ENCODE results near the gene ZNF668. TPM values are rescaled to one million over a fixed set of nuclear protein-coding genes. Genes with fewer than 3 reads are reported as not detected.

Gene ZNF668
- total and polyA plus RNA-seq, 2 of the 13 experiments (the other 11 are each of a cell fraction or from before 2014, with no cell fraction given) = 3.8 to 9.8 TPM

- in situ Hi-C loops (cut with HindIII; ENCODE audit: extremely low pct_ligation_motif_present, low pct_unique_long_range_greater_than_20kb) (no loop called here), intact Hi-C loops (cut with micrococcal nuclease; ENCODE audit: unreplicated experiment) (no loop called here)
- Histone ChIP-seq H3K4me1 (ENCODE audit: insufficient read depth, low read length) (peaks cover 28% of the 10 kb centered on the region), H3K36me3 (replicated peaks in 1 of 2; ENCODE audit: control insufficient read depth in 1 of 2, insufficient read depth in 2 of 2, low read length in 2 of 2) (peaks cover 10 to 28% of the 10 kb centered on the region in 2 experiments), H3K27ac (ENCODE audit: extremely low read length, insufficient read depth, low read length) (peak overlapping the region; percentile 70), H2AFZ (ENCODE audit: low read length) (no peak overlapping the region), H3K4me2 (ENCODE audit: low read depth, low read length) (peak overlapping the region; percentile 89), H3K27me3 (ENCODE audit: control insufficient read depth in 1 of 2, insufficient read depth in 2 of 2, low read length in 2 of 2) (no peaks in the 10 kb centered on the region; a peak in 1 of 5 replicates), H3K9me3 (ENCODE audit: low read length) (no peaks in the 10 kb centered on the region), H3K4me3 (replicated peaks in 1 of 3; ENCODE audit: insufficient read depth in 1 of 3, low read depth in 2 of 3, low read length in 3 of 3) (peak overlapping the region; percentile 67 to 83 (median 81)), H3K79me2 (ENCODE audit: insufficient read depth, low read length) (peaks cover 18% of the 10 kb centered on the region), H3K9ac (ENCODE audit: insufficient read depth, low read depth, low read length) (peak overlapping the region; percentile 77), H4K20me1 (ENCODE audit: insufficient read depth, low read length) (0 out of 2 replicates have a peak, but pooled peaks cover 3% of the 10 kb centered on the region)
- FAIRE-seq (no peak), DNase-seq (ENCODE audit: low spot score) (no peak), ATAC-seq (no peak)
- TSS peak; percentile 48 for BruUV-seq (replicated peaks)
- ChIA-PET POLR2A (interaction anchor here (0.7 to 9.6 kb wide), 44 partner anchors 10 to 755 kb away, joined by 3 to 275 read pairs (median 5); partner anchors contain the start of genes ARMC5, BCKDK, FUS and HSD3B7), CTCF (ENCODE audit: low intra/inter-chr PET ratio, low total read pairs) (no interaction called here)
- 66% methylated on average over 9 of the region's 9 CpGs for WGBS (ENCODE audit: low lambda C conversion rate)
- TF ChIP-seq AGO2 (optimal IDR thresholded peaks at IDR 0.05; ENCODE audit: low read depth, low read length) (no peak), NBN (conservative IDR thresholded peaks at IDR 0.05) (no peak), TBP (CRISPR knock-in tag; IDR thresholded peaks at IDR 0.05) (no peak), TOE1 (CRISPR knock-in tag; IDR thresholded peaks at IDR 0.05) (no peak), CREBL2 (CRISPR knock-in tag; IDR thresholded peaks at IDR 0.05; ENCODE audit: borderline replicate concordance) (no peak), ZNF782 (CRISPR knock-in tag; IDR thresholded peaks at IDR 0.05; ENCODE audit: borderline replicate concordance) (no peak), ZNF644 (CRISPR knock-in tag; IDR thresholded peaks at IDR 0.05; ENCODE audit: low read depth) (no peak), ZNF839 (CRISPR knock-in tag; IDR thresholded peaks at IDR 0.05; ENCODE audit: borderline replicate concordance) (no peak), ZNF468 (CRISPR knock-in tag; IDR thresholded peaks at IDR 0.05) (no peak), ZNF281 (CRISPR knock-in tag; IDR thresholded peaks at IDR 0.05; ENCODE audit: borderline replicate concordance) (no peak)
- TF ChIP-seq, protein P1, sequence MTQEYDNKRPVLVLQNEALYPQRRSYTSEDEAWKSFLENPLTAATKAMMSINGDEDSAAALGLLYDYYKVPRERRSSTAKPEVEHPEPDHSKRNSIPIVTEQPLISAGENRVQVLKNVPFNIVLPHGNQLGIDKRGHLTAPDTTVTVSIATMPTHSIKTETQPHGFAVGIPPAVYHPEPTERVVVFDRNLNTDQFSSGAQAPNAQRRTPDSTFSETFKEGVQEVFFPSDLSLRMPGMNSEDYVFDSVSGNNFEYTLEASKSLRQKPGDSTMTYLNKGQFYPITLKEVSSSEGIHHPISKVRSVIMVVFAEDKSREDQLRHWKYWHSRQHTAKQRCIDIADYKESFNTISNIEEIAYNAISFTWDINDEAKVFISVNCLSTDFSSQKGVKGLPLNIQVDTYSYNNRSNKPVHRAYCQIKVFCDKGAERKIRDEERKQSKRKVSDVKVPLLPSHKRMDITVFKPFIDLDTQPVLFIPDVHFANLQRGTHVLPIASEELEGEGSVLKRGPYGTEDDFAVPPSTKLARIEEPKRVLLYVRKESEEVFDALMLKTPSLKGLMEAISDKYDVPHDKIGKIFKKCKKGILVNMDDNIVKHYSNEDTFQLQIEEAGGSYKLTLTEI (CRISPR knock-in tag; conservative IDR thresholded peaks at IDR 0.05) = no peak
- TF ChIP-seq, protein P2, sequence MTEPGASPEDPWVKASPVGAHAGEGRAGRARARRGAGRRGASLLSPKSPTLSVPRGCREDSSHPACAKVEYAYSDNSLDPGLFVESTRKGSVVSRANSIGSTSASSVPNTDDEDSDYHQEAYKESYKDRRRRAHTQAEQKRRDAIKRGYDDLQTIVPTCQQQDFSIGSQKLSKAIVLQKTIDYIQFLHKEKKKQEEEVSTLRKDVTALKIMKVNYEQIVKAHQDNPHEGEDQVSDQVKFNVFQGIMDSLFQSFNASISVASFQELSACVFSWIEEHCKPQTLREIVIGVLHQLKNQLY (CRISPR knock-in tag; IDR thresholded peaks at IDR 0.05) = no peak
These were observed 44.4 kb upstream of the ZNF668 start for GRCh38 chr16:31118223-31119155.

Measured in HepG2 (cell line).